Activated T-cell treated with anti-CD3 and anti-CD28 coated beads, Interleukin-2, amount 50 U/mL, for 4 hours (primary cell): ENCODE measurements around the gene APOBEC2. TPM values are rescaled to one million over a fixed set of nuclear protein-coding genes. Genes with fewer than 3 reads are reported as not detected.

Source experiments
- ATAC-seq, 2 donors: fragments of 200-7000 bp; cut with Tn5 transposase; one replicate each; pipeline ENCODE4 v1.10.0; 2021
- DNase-seq: peaks from one replicate; pipeline ENCODE4 v3.0.0-alpha.2; 2020
- H3K27me3 Mint-ChIP-seq: one replicate; pipeline ENCODE4 v1.8.0; 2021; ENCODE audit warnings: low read depth, mixed read lengths
- H3K36me3 Mint-ChIP-seq: one replicate; pipeline ENCODE4 v1.8.0; 2022; ENCODE audit warnings: mixed read lengths; ENCODE audit not compliant: insufficient read depth
- H3K4me1 Mint-ChIP-seq: one replicate; pipeline ENCODE4 v1.8.0; 2021; ENCODE audit warnings: low read depth, mixed read lengths
- H3K4me3 Mint-ChIP-seq: one replicate; pipeline ENCODE4 v1.8.0; 2021; ENCODE audit warnings: mild to moderate bottlenecking, moderate library complexity, mixed read lengths
- H3K9me3 Mint-ChIP-seq: one replicate; pipeline ENCODE4 v1.8.0; 2021; ENCODE audit warnings: mixed read lengths
- total RNA-seq, 3 donors: library from RNA; stranded (reverse); gene quantifications; one replicate each; pipeline ENCODE4 v1.2.1, GENCODE V29; 2021

APOBEC2 gene
- total RNA-seq, 3 donors from 2014 or later, result not detected

DNA sequence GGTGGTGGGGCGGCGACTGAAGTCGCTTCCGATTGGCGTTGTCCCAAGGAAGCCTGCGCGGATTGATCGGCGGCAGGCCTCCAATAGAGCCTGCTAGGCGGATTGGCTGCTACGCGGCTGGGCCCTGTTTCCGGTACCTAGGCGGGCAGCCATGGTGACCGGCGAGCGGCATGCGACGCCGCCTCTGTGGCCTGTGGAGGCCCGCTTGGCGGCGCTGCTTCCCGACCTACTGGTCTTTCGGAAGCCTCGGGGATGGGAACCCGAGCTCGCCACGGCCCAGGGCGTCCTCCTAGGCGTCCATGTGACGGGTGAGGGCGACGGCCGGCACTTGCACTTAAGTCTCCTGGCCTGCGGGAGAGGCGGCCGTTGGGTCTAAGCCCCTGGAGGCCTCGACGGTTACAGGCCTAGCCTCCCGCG lies 47.9 kb downstream of the APOBEC2 start:
- peaks cover 42% of the 10 kb centered on the region for H3K36me3 Mint-ChIP-seq
- peak overlapping the region; percentile 48 for H3K4me3 Mint-ChIP-seq
- ATAC-seq, result no peak
- H3K4me1 Mint-ChIP-seq, result peaks cover 5% of the 10 kb centered on the region
- no peaks in the 10 kb centered on the region for H3K27me3 Mint-ChIP-seq
- no peaks in the 10 kb centered on the region for H3K9me3 Mint-ChIP-seq
- no peak for DNase-seq

DNA sequence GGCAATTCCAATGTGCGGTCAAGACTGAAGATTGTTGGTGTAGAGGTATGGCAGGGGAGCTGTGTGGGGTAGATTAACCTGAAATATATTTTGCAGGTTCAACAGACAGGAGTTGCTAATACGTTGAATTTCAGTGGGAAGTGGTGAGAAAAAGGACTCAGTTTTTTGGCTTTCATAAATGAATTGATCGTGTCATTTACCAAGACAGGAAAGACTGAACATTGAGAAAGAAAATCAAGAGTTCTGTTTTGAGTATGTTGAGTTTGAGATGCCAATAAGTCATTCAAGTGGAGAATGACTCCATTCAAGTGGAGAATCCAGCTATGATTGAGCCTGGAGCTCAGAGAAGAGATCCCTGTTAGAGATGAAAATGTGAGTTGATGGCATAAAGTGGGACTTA lies 50.8 kb downstream of the APOBEC2 start:
- Mint-ChIP-seq H3K4me1 (peaks cover 5% of the 10 kb centered on the region), H3K4me3 (no peak overlapping the region), H3K27me3 (no peaks in the 10 kb centered on the region), H3K9me3 (no peaks in the 10 kb centered on the region), H3K36me3 (peaks cover 14% of the 10 kb centered on the region)
- DNase-seq (no peak), ATAC-seq (peak; percentile 51 to 63)

DNA sequence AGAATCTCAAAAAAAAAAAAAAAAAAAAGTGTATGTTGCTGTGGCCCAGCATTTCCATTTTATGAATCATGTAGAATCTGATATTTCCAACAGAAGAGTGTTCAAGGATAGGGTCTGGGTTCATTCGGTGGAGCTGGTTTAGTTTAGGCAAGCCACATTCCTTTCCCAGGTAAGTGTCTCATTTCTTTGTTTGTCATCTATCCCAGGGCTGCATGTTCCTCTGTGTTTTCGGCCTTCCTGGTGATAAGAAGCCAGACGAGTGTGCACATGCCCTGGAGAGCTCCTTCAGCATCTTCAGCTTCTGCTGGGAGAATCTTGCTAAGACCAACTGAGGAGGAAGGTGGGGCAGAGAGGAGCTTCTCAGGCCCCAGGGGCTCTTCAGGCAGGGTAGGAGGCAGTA lies 58.0 kb downstream of the APOBEC2 start:
- H3K36me3 Mint-ChIP-seq, result peaks cover 11% of the 10 kb centered on the region
- DNase-seq (no peak), ATAC-seq (no peak)
- no peaks in the 10 kb centered on the region for H3K9me3 Mint-ChIP-seq
- H3K4me3 Mint-ChIP-seq, result no peak overlapping the region
- H3K4me1 Mint-ChIP-seq, result no peaks in the 10 kb centered on the region
- H3K27me3 Mint-ChIP-seq, result no peaks in the 10 kb centered on the region

Other genes starting within 250 kb of the APOBEC2 start
- gene UNC5CL, start 14.0 kb upstream of the APOBEC2 start, total RNA-seq, result 1 to 10 TPM; 1.0 to 1.4 (median 1.4) TPM
- gene TSPO2, start 10.7 kb upstream of the APOBEC2 start, total RNA-seq, result not detected
- gene OARD1, start 19.2 kb downstream of the APOBEC2 start, total RNA-seq, result 10 to 100 TPM; 28.1 to 33.2 (median 31.7) TPM
- gene NFYA, start 19.8 kb downstream of the APOBEC2 start, total RNA-seq, result 10 to 100 TPM; 28.0 to 28.8 (median 28.6) TPM
- not detected for gene TREML1, start 101.1 kb downstream of the APOBEC2 start, total RNA-seq
- gene TREM2, start 109.9 kb downstream of the APOBEC2 start, total RNA-seq, result not detected
- 1 to 10 TPM in 1 of 3 donors, under 1 TPM in 2; 0.82 to 1.9 (median 0.91) TPM for gene TREML2, start 147.9 kb downstream of the APOBEC2 start, total RNA-seq
- gene TREML4, start 175.1 kb downstream of the APOBEC2 start, total RNA-seq, result not detected
- gene TREM1, start 233.5 kb downstream of the APOBEC2 start, total RNA-seq, result not detected